DMS 273 treated with DMSO at 0.1 percent for 48 hours (cell line): Measurements from ENCODE around the gene C1QTNF4.
"Not testable (repeated sequence)": the region's sequence is repeated elsewhere in the genome, so short reads cannot be mapped to it uniquely, and the experiment has no call there.

ENCODE experiments used
- DNase-seq: peaks from one replicate; lab custom pipeline; 2025; lab: John Stamatoyannopoulos, UW

Gene C1QTNF4

GRCh38 chr11:47593934-47594855, at the start of gene C1QTNF4:
C1QTNF4 (minus strand) TSS chr11:47594411; CDS start chr11:47590810, 3,601 bp downstream.
- DNase-seq: no peak

GRCh38 chr11:47642099-47642855, 48.1 kb upstream of the C1QTNF4 start, which contains the start of gene MTCH2:
MTCH2 (minus strand) TSS chr11:47642559; CDS start chr11:47642465, 94 bp downstream.
- DNase-seq: peak; percentile 86

- DNase-seq: no peak
Observed at GRCh38 chr11:47641600-47642098, 47.4 kb upstream of the C1QTNF4 start.

GRCh38 chr11:47640506-47640905, 46.3 kb upstream of the C1QTNF4 start:
- DNase-seq: not testable (repeated sequence)

GRCh38 chr11:47636331-47636730, 42.1 kb upstream of the C1QTNF4 start:
- not testable (repeated sequence) for DNase-seq

DNA sequence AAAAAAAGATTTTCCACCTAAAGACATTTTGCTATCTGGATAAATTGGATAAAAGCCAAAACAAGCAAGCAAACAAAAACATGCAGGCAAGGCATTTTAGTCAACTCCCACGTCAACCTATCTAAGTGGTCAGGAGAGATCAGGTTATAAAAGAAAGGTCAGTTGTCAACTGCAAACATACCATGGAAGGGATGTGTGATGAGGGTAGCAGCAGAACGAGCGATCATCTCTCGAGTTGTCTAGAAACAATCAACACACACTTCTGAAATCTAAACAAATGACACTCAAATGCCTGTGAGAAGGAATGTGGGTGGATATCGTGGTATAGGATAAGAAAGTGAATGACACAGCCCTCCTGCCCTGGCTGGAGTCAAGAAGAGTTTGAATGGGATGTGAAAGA, 37.3 kb upstream of the C1QTNF4 start:
- no peak for DNase-seq

GRCh38 chr11:47628026-47628425, 33.8 kb upstream of the C1QTNF4 start:
- no peak for DNase-seq

- no peak for DNase-seq
Observed at GRCh38 chr11:47626234-47626633, 32.0 kb upstream of the C1QTNF4 start.

DNA sequence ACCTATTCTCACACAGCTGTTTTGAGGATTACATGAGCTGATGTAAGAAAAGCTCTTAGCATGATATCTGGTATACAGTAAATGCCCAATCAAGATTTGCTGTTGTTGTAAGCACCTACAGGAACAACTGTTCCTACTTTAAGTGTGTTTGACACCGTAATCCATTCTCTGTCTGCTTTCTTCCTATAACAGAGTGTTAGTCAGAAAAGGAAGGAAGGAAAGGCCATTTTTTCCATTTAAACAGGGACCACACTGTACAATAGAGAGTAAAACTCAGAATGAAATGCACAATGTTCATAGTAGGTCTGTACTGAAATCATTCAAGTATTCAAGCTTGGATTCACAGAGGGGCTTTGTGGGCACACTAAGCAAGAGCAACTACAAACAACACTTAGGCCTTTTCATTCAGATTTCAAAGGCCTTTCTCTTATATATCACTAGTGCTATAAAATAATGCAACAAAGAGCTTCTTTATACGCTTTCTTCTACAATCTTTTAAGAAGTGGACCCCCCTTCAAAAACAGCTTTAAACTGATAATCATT, 26.7 kb upstream of the C1QTNF4 start:
- DNase-seq: no peak

DNA sequence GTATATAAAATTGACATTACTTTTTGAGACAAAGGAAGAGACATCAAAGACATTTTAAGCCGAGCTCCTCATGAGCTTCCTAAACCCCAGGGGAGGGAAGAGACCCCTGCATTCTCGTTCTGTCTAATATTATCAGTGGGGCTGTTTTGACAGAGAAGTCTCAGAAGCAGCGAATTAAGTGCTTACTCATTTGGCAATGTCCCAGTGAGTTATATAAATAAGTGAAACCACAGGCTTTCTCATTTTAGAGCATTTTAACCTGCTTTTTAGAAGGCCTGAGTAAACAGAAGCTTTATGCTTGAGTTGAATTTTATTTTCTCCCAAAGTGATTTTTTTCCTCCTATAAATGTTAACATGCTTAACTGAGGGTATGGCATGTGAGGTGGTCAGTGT, 23.2 kb upstream of the C1QTNF4 start:
- DNase-seq: no peak

- no peak for DNase-seq
Observed at GRCh38 chr11:47616726-47617416, 22.7 kb upstream of the C1QTNF4 start.

DNA sequence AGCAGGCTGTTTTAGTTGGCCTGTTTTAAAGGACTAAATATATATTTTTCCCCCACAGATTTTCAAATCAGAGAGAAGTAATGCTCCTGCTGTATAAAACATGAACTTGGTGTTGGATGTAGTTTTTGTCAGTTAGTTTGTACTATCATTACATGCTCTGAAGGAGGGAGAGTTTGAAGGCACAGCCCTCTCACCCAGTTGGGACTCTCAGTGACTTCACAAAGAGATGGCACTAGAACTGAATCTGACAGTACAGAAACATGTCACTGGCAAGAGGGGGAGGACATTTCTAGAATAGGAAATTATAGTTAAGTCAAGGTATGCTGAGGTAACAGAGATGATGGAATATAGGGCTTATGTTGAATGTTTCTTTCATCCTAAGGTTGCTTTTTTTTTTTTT, 21.0 kb upstream of the C1QTNF4 start:
- no peak for DNase-seq

- DNase-seq: no peak
Observed at GRCh38 chr11:47611348-47611794, 17.2 kb upstream of the C1QTNF4 start.

DNA sequence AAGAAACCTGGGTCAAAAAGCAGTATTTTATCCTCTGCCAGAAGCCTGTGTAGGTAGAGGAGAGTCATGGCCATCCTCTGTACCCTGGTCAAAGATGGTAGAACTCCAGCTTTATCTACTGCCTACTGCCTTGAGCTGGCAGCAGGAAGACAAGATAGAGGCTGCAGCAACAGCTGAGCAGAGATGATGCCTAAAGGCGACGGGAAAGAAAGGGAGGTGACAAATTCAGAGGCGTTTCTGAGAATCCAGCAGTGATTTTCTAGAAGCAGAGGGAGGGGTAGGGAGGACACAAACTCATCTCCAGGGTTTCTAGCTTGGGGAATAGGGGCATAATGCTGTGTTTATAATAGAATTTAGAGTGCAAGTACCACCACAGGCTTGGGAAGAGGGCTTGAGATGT, 15.5 kb upstream of the C1QTNF4 start:
- DNase-seq: no peak

GRCh38 chr11:47607380-47607779, 13.2 kb upstream of the C1QTNF4 start:
- DNase-seq: no peak

GRCh38 chr11:47606731-47607130, 12.5 kb upstream of the C1QTNF4 start:
- no peak for DNase-seq

GRCh38 chr11:47605921-47606320, 11.7 kb upstream of the C1QTNF4 start:
- DNase-seq: no peak

GRCh38 chr11:47603295-47603694, 9.1 kb upstream of the C1QTNF4 start:
- no peak for DNase-seq

- DNase-seq: no peak
Observed at GRCh38 chr11:47599902-47600301, 5.7 kb upstream of the C1QTNF4 start.

- no peak for DNase-seq
Observed at GRCh38 chr11:47595967-47596366, 1.8 kb upstream of the C1QTNF4 start.

GRCh38 chr11:47595029-47595428, 818 bp upstream of the C1QTNF4 start:
- no peak for DNase-seq

DNA sequence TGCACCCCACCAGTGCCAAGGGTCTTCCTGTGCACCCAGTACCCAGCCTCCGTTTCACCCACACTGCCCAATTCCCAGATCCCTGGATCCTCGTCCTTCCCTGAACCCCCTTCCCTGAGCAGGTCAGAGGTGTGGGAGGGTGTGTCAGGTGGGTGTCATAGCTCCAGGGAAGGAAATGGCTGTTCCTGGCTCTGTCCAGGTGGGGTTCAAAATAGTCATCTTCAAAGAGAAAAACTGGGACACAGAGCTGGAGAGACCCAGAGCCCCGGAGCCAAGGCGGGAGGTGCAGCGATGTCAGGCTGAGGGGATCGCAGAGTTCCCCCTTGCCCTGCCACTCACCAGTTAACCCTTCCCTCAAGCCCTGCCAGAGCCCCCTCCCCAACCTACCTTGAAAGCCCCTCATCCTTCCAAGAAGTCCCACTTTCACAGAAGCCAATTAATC, 698 bp downstream of the C1QTNF4 start:
- DNase-seq: no peak
